AG09309 (cell line): Measurements from ENCODE around the gene RAPGEF4.

Experiments
- DNase-seq: peaks from one replicate; pipeline ENCODE4 v3.0.0-alpha.2; 2010; ENCODE audit warnings: low read depth
- H3K4me3 ChIP-seq: 2 replicates; pipeline ENCODE4 v1.5.1; 2011; ENCODE audit warnings: mild to moderate bottlenecking, low read depth, low read length, moderate library complexity; ENCODE audit not compliant: control insufficient read depth
- CTCF ChIP-seq: IDR thresholded peaks from 2 replicates; pipeline ENCODE4 v1.5.1; 2011; ENCODE audit warnings: mild to moderate bottlenecking, low read depth, low read length, inconsistent platforms; ENCODE audit not compliant: insufficient read depth, control insufficient read depth; ENCODE audit errors: missing control alignments

Gene RAPGEF4

GRCh38 chr2:172993139-172993538, 257.5 kb downstream of the RAPGEF4 start:
- no peak for DNase-seq
- no peak for TF ChIP-seq CTCF

GRCh38 chr2:172993931-172994717, 258.5 kb downstream of the RAPGEF4 start:
- no peak overlapping the region for H3K4me3 ChIP-seq
- TF ChIP-seq CTCF: no peak
- no peak for DNase-seq

More at GRCh38 chr2:172993139-172993538, 257.5 kb downstream of the RAPGEF4 start:
- no peak overlapping the region for H3K4me3 ChIP-seq

DNA sequence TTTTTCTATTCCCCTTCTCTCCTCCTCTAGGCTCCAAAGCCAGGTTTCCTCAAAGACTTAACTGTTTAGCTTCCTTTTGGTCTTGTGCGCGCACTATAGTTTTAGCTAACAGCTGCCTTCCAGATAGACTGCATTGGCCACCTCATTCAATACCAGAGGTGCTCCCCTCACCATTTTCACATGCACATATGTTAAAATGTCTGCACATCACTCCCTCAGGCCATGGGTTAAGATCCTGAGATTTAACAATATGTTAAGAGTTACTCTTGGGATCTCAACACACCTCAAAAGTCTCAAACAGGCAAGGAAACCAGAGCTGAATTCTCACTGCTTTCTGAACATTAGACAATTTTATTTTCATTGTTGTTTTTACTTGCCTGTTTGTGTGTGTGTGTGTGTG, 259.2 kb downstream of the RAPGEF4 start:
- no peak overlapping the region for H3K4me3 ChIP-seq
- no peak for DNase-seq
- no peak for TF ChIP-seq CTCF

GRCh38 chr2:172995323-172996244, 259.9 kb downstream of the RAPGEF4 start:
- no peak overlapping the region for H3K4me3 ChIP-seq
- peak; percentile 83 for DNase-seq
- peak; percentile 52 for TF ChIP-seq CTCF

DNA sequence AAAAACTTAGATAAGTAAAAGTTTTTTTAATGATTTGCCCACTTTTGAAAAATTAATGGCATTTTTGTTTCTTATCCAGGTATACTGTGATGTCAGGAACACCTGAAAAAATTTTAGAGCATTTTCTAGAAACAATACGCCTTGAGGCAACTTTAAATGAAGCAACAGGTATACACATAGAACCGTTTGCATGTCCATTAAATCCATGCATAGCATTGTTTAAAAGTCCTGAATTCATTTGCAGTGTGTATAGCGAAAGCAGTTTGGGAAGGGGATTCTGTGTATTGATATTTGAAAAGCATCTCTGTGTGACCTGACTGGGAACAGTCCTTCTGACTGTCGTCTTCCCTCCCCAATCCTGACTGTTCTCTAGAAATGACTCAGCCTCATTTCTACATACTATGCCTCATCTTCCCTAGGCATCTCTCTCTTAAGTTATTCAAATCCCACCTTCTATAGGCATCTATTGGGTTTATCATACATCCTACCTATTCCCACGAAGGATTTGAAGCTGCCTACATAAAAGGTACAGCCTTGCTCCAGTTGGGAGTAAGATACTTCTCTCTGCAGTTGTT, 260.8 kb downstream of the RAPGEF4 start:
- DNase-seq: no peak
- no peak overlapping the region for H3K4me3 ChIP-seq
- no peak for TF ChIP-seq CTCF

DNA sequence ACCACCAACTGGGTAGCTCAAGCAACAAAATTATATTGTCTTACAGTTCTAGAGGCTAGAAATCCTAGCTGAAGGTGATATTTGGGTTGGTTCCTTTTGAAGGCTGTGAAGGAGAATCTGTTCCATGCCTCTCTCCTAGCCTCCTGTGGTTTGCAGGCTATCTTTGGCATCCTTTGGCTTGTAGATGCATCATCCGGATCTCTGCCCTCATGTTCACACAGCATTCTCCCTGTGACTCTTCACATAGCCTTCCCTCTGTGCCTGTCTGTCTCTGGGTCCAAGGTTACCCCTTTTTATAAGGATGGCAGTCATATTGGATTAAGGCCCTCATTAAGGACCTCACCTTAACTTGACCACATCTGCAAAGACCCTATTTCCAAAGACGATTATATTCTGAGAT, 261.4 kb downstream of the RAPGEF4 start:
- no peak for TF ChIP-seq CTCF
- DNase-seq: no peak
- no peak overlapping the region for H3K4me3 ChIP-seq
